GM12873 (cell line): ENCODE results near the gene SELE.

Source experiments
- TF ChIP-seq, protein P1 (sequence below): IDR thresholded peaks from 2 replicates; pipeline ENCODE4 v1.5.1; 2012; ENCODE audit warnings: low read depth, mild to moderate bottlenecking, moderate library complexity, low read length, control low read depth; ENCODE audit not compliant: insufficient read depth; ENCODE audit errors: missing control alignments

Gene SELE, protein sequence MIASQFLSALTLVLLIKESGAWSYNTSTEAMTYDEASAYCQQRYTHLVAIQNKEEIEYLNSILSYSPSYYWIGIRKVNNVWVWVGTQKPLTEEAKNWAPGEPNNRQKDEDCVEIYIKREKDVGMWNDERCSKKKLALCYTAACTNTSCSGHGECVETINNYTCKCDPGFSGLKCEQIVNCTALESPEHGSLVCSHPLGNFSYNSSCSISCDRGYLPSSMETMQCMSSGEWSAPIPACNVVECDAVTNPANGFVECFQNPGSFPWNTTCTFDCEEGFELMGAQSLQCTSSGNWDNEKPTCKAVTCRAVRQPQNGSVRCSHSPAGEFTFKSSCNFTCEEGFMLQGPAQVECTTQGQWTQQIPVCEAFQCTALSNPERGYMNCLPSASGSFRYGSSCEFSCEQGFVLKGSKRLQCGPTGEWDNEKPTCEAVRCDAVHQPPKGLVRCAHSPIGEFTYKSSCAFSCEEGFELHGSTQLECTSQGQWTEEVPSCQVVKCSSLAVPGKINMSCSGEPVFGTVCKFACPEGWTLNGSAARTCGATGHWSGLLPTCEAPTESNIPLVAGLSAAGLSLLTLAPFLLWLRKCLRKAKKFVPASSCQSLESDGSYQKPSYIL

DNA sequence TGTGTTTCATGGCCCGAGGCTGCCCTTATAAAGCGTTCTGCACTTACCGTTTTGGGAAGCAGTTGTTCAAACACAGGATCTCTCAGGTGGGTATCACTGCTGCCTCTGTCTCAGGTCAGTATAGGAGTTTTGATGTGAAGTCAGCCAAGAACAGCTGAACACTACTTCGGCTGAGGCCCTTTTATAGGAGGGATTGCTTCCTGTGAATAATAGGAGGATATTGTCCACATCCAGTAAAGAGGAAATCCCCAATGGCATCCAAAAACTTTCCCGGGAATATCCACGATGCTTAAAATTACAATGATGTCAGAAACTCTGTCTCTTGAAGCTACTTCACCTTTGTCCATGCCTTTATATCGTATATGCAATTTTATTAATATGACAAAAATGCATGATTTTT is at the start of gene SELE:
Gene SELE (minus strand): TSS at position 156 of the 400 bp plus-strand sequence. CDS start 467 bp downstream, outside the sequence.
- TF ChIP-seq, protein P1, sequence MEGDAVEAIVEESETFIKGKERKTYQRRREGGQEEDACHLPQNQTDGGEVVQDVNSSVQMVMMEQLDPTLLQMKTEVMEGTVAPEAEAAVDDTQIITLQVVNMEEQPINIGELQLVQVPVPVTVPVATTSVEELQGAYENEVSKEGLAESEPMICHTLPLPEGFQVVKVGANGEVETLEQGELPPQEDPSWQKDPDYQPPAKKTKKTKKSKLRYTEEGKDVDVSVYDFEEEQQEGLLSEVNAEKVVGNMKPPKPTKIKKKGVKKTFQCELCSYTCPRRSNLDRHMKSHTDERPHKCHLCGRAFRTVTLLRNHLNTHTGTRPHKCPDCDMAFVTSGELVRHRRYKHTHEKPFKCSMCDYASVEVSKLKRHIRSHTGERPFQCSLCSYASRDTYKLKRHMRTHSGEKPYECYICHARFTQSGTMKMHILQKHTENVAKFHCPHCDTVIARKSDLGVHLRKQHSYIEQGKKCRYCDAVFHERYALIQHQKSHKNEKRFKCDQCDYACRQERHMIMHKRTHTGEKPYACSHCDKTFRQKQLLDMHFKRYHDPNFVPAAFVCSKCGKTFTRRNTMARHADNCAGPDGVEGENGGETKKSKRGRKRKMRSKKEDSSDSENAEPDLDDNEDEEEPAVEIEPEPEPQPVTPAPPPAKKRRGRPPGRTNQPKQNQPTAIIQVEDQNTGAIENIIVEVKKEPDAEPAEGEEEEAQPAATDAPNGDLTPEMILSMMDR = no peak

DNA sequence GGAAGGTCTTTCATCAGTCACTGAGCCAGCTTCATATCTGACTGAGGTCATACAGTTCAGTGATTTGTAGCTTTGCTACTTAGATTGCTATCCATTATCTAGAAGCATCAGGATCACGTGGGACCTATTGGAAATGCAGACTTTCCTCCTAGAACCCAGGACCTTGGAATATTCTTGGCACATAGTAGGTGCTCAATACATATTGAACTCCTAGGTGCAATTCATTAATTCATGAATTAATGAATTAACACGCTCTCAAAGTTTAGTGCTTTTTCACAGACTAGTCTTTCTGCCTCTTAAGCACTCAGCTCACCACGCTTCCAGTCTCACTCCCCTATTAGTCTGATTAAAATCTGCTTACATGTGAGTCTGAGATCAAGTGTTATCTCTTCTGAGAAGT is 48.7 kb upstream of the SELE start:
- TF ChIP-seq, protein P1 = no peak

DNA sequence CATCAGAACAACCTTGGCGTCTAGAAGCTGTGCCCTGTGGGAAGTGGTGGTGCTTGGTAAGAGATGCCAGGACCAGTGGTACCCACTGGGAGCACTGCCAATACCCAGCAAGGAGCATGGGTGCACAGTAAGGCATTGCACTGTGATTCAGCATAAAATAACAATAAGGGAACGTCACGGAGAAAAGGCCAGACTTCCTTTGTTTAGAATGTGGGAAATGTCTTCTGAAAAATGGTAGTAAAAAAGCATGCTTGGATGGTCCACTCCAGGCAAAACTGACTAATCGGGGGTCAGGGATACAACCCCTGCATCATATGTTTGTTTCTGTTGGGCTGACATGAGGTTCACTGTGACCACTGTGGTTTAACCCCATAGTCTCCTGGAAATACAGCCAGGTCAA is 46.1 kb upstream of the SELE start:
- TF ChIP-seq, protein P1 = no peak

DNA sequence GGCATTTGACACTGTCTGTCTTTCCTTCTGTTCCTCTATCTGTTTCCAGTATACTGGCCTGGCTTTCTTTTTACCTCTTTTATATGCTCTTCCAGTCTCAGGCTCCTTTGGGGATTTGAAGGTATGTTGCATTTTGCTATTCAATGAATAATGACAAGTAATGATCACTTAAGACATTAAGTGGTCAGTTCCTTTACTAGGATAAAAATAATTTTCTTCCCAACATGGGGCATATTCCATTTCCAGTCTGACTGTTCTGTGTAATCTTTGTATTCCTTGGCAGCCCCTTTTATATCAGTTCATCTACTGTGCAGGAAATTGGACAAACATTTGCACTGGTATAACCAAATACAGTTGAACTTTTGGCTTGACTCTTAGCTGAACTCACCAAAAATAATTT is 45.3 kb upstream of the SELE start:
- TF ChIP-seq, protein P1 = no peak

DNA sequence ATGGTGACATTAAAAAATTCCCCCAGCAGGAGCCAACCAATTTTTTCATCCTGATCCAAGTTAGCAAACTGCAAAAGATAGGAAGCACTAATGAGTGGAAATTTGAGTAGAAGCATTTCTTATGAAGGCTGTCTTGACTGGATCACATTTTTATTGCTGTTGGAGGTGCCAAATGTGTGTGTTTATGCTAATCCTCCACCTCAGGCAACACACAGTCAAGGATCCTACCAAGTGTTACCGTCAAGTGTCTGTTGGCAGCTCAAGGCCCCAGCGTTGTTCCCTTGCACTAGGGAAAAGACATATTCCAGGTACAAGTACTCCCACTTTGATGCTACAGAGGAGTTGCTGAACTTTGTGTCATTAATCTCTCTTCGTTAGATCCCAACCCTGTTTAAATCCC is 42.6 kb upstream of the SELE start:
- TF ChIP-seq, protein P1 = no peak

DNA sequence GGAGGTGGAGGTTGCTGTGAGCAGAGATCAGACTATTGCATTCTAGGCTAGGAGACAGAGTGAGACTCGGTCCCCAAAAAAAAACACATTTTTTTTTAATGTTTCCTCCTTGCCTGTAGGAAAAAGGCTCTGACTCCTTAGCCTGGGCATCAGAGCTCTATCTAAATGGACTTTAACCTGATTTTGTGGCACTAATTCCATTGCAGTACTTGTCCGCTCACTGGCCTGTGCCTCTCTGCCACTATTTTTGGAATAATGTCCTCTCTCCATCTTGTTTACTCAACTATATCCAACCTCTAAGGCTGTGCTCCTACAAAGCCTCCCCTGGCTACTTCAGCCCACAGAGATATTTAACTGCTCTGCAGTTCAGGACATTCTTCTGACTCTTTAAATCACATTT is 34.3 kb upstream of the SELE start:
- TF ChIP-seq, protein P1 = no peak

DNA sequence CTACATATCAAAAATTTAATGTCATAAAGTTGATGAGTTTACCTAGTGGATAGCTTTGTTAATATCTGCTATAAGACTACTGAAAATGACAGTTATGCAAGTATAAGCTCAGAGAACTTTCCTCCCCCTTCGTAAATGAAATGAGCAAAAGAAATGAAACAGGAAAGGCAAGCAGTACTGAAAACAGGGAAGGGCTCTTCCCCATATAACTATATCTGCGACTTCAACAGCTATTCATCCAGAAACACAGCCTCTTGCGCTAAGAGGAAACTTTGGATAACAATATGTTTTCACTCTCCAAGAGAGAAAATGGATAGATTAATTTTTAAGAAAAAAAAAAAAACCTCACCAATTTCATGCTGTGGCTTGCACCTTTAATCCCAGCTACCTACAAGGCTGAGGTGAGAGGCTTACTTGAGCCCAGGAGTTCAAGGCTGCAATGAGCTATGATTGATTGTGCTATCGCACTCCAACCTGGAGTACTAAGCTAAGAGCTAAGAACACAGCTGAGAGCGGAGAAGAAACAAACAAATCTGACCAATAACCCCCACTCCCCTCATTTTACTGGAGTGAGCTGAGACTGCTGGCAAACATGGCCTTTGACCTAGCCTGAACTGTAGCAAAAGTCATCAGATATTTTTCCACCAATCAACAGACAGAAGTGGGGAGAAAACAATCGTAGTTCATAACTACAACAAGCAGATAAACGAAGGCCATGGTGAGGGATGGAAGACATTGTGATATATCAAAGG is 31.9 kb upstream of the SELE start:
- TF ChIP-seq, protein P1 = no peak
